LoVo (cell line): ENCODE results near the gene HOXD8.

Source experiments
- DNase-seq: peaks from one replicate; pipeline ENCODE4 v3.0.0-alpha.2; 2016; ENCODE audit warnings: low spot score

The HOXD8 gene

GRCh38 chr2:176103742-176104315 is 25.7 kb upstream of the HOXD8 start:
- no peak for DNase-seq

GRCh38 chr2:176104316-176105077 is 25.0 kb upstream of the HOXD8 start:
- peak; percentile 87 for DNase-seq

DNA sequence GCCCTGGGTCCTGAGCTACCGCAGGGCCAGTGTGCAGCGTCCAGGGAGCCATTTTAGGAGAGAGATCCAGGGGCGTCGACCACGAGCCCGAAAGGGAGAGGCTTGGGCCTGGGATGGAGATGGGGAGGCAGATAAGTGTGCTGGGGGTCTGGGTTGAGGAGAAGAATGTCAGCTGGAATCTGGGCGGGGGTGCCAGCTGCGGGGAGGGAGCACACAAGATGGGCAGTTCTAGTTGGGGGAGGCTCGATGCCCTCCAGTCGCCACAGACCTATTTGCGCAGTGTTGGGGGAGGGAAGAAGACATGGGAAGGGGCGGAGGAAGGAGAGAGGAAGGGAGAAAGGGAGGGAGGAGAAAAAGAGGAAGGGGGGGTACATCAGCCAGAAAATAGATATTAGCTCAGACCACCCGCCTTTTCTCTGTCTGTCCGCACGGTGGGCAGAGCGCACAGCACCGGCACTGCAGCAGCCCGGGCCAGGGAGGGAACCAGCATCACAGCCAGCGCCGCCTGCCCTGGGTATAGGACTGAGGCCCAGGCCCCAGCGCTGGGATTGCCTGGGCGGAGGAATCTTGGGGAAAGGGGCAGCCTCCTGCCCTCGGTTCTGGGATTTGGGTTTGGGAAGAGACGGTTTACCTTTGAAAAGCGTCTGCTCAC is 24.3 kb upstream of the HOXD8 start:
- no peak for DNase-seq

DNA sequence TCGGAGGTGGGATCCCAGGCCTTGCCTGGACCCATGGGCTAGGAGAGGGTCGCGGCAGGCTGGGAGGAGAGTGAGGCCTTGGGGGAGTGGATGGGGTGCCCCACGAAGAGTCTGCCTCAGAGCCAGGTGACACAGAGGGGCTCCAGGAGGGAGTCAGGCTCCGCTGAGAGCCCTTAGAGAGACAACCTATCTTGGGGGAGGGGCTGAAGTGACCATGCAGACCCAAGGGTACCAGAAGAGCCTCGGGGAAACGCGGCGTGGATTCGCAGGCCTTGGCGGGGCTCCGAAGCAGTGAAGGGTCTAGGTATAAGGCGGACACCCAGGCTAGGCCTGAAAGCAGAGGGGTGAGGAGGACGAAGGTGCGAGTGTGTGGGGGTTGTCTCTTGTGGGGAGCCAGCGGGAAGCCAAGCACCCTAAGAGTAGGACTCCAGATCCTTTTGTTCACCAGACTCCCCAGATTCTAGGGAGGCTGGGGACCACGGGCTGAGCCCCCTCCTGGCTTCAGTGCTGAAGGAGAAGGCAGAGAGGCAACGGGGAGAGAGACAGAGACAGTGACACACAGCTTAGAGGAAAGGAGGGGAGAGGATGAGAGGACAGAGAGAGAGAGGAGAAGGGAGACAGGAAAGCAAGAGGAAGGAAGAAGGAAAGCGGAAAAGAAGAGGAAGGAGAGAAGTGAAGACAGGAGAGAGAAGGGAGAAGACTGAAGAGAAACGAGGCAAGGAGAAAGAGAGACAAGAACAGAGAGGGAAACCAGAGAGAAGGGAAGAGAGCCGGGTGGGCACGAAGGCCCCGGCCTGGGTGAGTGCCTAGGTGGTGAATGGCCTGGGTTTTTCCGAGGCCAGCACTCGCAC is 23.6 kb upstream of the HOXD8 start:
- no peak for DNase-seq

- DNase-seq, result no peak
Measured at GRCh38 chr2:176106581-176107539, 22.6 kb upstream of the HOXD8 start, which contains the start of gene HOXD11. Gene HOXD11 (plus strand): TSS chr2:176107280. CDS start chr2:176107356, 76 bp downstream.

DNA sequence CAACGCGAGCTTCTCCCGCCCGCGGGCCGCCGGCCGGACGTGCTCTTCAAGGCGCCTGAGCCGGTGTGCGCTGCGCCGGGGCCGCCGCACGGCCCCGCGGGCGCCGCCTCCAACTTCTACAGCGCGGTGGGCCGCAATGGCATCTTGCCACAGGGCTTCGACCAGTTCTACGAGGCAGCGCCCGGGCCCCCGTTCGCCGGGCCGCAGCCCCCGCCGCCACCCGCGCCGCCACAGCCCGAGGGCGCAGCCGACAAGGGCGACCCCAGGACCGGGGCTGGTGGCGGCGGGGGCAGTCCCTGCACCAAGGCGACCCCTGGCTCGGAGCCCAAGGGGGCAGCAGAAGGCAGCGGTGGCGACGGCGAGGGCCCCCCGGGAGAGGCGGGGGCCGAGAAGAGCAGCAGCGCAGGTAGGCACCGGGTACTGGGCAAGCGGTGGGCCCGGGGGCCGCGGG is 21.7 kb upstream of the HOXD8 start:
- no peak for DNase-seq

DNA sequence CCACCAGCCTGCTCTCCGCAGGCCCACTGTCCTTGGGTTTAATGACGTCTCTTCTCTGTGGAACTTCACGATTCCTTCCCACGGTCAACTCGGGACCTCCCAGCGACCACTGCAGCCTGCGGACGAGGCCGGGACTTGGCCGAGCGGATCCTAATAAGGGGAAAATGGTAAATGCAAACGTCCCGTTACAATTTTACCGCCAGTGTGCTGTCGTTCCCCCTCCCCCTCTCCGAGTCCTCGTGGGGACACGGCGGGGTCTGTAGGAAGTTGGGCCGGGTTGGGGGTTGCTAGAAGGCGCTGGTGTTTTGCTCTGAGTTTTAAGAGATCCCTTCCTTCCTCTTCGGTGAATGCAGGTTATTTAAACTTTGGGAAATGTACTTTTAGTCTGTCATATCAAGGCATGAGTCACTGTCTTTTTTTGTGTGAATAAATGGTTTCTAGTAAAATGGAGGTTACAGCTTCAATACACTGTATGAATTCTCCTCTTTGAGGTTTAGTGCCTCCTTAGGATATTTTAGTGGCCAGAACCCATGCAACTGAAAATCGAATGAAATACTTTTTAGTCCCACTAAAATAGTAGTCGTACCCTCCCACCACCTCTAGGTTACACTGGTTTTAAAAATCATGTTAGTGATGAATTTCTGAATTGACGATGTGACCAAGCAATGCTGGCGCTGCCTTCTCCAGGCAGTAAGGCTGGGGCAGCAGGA is 20.2 kb upstream of the HOXD8 start:
- no peak for DNase-seq

DNA sequence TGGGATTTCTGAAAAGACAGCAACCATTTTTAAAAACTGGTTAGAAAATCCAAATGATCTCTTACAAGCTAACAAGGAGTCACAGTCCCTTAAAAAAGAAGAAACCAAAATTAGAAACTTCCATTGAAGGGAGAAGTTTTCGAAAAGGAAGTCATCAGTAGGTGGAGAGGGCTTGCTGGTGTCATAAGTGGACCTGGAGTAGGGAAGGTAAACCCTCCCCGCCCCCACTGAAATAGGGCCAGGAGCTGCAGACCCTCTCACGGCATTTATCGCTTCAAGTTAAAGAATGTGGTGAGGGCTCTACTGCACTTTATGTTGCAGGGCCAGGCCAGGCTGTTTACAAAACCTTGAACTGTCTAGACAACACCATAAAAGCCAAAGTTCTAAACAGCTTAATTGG is 19.6 kb upstream of the HOXD8 start:
- DNase-seq, result no peak

- no peak for DNase-seq
Measured at GRCh38 chr2:176110415-176111308, 18.8 kb upstream of the HOXD8 start.

DNA sequence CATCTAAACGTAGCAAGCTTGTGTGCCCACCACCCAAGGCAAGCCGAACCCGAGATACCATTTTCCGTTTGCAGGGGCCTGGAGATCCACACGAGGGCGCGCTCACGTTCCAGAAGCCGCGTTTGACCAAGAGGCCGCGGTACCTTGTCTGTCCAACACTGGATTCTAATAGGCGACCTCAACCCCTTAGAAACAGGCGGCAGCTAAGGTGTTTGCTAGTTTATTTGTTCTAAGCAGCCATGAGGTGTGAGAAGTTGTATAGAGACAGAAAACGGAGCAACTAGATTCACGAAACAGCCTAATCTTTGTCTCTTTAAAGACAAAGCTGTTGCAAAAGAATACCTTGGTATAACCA is 18.2 kb upstream of the HOXD8 start:
- DNase-seq, result peak; percentile 57

DNA sequence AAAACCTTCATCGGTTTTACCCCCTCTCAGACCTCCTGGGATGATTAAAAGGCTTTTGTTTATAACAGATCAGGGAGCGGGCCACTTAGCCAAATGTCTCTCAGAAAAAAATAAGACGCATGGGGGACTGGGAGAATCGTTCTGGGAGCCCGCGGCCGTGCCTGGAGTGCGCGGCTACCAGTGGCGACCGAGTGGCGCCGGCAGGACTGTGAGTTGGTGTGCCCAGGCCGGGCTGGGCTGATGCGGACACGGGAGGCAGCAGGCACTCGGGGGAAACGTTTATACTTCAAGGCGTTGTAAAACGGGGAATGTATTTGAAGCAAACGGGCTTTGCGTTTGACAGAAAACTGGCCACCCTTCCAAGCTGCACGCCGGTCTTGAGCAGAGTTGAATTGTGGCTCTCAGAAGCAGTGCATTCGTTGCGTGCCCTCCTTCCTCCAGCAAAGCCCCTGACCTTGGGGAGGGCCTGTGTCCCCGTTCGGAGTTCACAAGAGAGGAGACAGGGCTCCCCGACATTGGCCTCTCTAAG is 17.6 kb upstream of the HOXD8 start:
- DNase-seq, result no peak

DNA sequence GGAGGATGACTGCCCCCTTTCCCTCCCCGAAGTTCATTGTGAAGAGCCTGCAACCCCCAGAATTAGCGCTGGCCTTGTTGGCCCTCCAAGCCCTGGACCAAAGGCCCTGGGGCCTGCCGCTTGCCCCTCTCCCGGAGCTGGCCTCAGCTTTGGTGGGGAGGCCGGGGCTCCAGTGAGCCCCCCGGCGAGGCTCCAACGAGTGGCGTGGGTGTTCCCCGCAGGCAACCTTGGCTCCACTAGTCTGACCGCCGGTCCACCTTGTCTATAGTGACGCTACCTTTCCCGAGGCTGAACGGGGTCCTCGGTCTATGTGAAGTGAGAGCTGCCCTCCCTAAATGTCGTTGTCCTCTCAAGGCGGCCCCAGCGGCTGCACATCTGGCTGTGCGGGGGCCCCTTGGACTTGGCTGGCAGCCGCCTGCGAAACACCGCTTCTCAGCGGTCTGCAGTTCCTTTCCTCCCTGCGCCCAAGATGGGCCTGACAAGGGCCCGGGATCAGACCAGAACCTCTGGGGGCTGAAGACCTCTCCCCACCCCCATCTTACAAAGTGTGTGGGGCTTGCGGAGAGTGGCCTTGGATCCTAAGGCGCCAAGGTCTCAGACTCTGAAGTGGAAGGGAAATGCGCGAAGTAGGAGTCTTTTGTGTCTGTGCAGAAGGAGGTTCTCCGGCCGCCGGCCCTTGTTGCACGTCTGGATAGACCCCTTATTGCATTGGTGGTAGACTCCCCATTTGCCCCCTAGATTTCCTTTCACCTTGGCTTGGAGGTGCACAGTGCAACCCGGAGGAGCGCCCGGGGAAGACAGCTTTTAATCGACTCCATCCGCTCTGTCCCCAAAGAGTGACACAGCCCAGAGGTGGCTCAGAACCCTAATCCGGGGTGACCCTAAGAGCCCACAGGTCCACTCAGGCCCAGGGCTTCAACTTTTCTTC is 16.9 kb upstream of the HOXD8 start:
- DNase-seq, result no peak

- DNase-seq, result no peak
Measured at GRCh38 chr2:176114120-176114929, 15.2 kb upstream of the HOXD8 start.

- no peak for DNase-seq
Measured at GRCh38 chr2:176114930-176115625, 14.4 kb upstream of the HOXD8 start.

DNA sequence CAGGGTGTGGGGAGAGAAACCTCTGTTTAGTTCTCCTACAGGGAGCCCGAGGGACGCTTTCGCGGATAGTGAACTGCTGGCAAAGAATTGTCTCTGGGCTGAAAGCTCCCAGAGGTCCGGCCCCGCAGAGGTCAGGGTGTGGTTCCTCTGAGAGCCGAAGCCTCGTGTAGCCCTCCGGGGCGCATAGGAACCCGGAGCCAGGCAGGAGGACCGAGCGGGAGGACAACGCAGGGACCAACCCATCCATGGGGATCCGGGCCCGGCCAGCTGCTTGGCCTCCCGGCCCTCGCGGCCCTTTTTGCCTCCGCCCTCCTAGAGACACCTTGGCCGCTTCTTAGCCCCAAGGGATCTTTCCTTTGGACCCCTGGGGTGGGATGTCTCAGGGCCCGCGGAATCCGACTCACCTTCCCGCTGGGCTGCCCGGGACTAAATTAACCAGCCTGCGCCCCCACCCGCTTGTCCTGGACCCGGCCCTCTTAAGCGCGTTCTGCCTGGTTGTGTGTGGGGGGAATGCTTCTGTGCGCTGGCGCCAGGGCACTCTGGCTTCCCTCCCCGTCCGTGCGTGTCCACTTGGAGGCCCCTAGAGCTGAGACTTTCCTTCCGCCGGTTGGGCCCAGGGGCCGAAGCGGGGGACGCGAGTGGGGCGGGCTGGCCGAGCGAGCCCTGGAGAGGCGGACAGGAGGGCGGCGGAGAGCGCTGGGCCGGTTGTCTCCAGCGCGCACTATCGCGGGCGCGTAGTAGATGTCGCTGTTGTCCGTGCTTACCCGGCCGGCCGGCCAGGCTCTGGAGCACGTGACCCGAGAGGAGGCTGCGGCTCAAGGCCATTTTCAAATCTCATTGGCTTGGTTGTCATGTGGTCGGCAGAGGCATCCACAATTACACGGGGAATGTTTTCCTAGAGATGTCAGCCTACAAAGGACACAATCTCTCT is 13.4 kb upstream of the HOXD8 start, which contains the start of gene HOXD10:
TSS of gene HOXD10 (plus strand) at position 896 of the 931 bp plus-strand sequence. CDS start 56 bp downstream, outside the sequence.
- DNase-seq, result no peak
